GDM1 (cell line): Measurements from ENCODE around the gene DHRS7.
"Not testable (repeated sequence)": the region's sequence is repeated elsewhere in the genome, so short reads cannot be mapped to it uniquely, and the experiment has no call there.

ENCODE experiments used
- DNase-seq: peaks from one replicate; lab custom pipeline; 2025; lab: John Stamatoyannopoulos, UW

DHRS7 gene

GRCh38 chr14:60134702-60135101, 30.5 kb downstream of the DHRS7 start:
- no peak for DNase-seq

- DNase-seq: no peak
These were observed 31.7 kb downstream of the DHRS7 start for GRCh38 chr14:60133487-60133886.

GRCh38 chr14:60125918-60126317, 39.3 kb downstream of the DHRS7 start:
- no peak for DNase-seq

GRCh38 chr14:60116181-60116580, 49.0 kb downstream of the DHRS7 start:
- DNase-seq: no peak

GRCh38 chr14:60114881-60115280, 50.3 kb downstream of the DHRS7 start:
- DNase-seq: no peak

GRCh38 chr14:60111732-60112131, 53.5 kb downstream of the DHRS7 start:
- no peak for DNase-seq

GRCh38 chr14:60107477-60107876, 57.7 kb downstream of the DHRS7 start:
- DNase-seq: no peak

GRCh38 chr14:60106339-60106738, 58.9 kb downstream of the DHRS7 start:
- DNase-seq: no peak

- DNase-seq: no peak
These were observed 62.8 kb downstream of the DHRS7 start for GRCh38 chr14:60102389-60102788.

- DNase-seq: no peak
These were observed 63.4 kb downstream of the DHRS7 start for GRCh38 chr14:60101786-60102185.

- DNase-seq: not testable (repeated sequence)
These were observed 65.3 kb downstream of the DHRS7 start for GRCh38 chr14:60099855-60100254.

- DNase-seq: no peak
These were observed 67.2 kb downstream of the DHRS7 start for GRCh38 chr14:60097974-60098373.

GRCh38 chr14:60095781-60096450, 69.3 kb downstream of the DHRS7 start:
- no peak for DNase-seq

- no peak for DNase-seq
These were observed 70.0 kb downstream of the DHRS7 start for GRCh38 chr14:60095231-60095630.

- DNase-seq: no peak
These were observed 70.8 kb downstream of the DHRS7 start for GRCh38 chr14:60094306-60094897.
